ENCODE results near the gene MCL1.
A peak's percentile ranks its signal among the peaks of the same experiment; 100 is the strongest.

MCL1 gene

DNA sequence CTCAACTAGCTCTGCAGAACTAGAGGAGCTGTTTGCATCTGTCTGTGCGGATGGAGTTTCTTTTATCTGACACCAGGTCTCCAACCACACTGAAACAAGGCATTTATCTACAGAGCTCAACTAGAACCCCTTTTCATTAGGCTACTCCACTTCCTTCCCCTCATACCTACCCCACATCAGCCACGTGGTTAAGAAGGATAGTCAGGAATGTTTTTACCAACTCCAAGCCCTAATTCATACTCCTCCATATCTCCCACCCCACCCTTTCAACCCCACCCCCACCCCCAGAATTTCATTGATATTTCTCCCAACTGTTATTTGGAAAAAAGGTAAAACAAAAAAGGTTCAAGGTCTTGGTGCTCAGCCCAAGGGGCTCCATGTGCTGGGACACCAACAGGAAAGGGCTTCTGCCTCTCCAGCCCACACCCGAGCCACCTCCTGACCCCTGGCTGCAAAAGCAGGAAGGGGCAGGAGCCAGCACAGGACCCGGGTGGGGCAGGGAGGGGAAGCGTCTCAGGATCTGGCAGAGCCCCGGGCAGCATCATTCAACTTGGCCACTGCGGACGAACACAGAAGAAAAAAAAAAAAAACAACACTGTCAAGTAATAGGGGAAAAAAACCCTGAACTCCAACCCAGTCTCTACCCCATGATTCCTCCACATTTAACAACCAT, 43.0 kb upstream of the MCL1 start:
- no peak for ATAC-seq (ENCODE audit: low read depth)
- H3K36me3 ChIP-seq (ENCODE audit: low read depth): peaks cover 85% of the 10 kb centered on the region
- no peak overlapping the region for H3K4me3 ChIP-seq (ENCODE audit: severe bottlenecking)
- peak overlapping the region; percentile 68 for H3K27ac ChIP-seq (ENCODE audit: poor library complexity, severe bottlenecking)
- DNase-seq (ENCODE audit: low spot score): no peak
- TF ChIP-seq, protein P1, sequence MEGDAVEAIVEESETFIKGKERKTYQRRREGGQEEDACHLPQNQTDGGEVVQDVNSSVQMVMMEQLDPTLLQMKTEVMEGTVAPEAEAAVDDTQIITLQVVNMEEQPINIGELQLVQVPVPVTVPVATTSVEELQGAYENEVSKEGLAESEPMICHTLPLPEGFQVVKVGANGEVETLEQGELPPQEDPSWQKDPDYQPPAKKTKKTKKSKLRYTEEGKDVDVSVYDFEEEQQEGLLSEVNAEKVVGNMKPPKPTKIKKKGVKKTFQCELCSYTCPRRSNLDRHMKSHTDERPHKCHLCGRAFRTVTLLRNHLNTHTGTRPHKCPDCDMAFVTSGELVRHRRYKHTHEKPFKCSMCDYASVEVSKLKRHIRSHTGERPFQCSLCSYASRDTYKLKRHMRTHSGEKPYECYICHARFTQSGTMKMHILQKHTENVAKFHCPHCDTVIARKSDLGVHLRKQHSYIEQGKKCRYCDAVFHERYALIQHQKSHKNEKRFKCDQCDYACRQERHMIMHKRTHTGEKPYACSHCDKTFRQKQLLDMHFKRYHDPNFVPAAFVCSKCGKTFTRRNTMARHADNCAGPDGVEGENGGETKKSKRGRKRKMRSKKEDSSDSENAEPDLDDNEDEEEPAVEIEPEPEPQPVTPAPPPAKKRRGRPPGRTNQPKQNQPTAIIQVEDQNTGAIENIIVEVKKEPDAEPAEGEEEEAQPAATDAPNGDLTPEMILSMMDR (IDR thresholded peaks at IDR 0.05; ENCODE audit: poor library complexity, severe bottlenecking): no peak
- H3K27me3 ChIP-seq (ENCODE audit: insufficient read depth, poor library complexity, severe bottlenecking): no peaks in the 10 kb centered on the region
- no peaks in the 10 kb centered on the region for H3K9me3 ChIP-seq (ENCODE audit: severe bottlenecking)
- H3K4me1 ChIP-seq (ENCODE audit: insufficient read depth, poor library complexity, severe bottlenecking): peaks cover 46% of the 10 kb centered on the region

DNA sequence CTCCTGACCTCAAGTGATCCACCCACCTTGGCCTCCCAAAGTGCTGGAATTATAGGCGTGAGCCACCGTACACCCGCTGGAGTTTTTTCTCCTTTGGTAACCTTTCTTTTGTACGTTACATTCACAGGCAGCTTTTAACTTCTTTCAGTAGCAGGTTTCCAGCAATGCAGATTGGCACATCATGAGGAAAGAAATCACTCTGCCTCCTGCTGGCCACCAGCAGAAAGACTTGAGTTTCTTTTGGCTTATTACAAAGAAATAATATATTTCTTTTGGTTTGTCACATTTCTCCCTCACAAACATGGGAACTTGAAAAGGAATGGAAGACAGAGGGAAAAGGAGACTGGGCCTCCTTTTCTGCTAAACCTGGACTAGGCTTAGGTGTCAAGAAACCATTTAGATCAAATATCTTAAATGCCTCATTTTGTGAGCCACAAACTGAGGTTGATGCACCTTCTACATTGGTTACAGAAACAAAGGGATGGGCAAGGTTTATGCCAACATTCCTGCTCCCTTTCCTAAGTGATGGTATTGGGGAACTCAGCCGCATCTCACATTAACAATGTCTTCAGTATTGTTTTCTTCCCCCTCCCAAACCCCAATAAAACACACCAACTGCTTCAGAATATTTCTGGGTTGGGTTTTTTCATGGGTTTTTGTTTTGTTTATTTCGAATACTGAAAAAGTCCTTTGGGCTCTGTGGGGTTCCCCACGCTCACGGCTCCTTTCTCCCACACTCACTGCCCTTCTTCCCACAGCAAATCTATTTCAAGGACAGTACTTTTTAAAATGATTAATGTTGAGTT, 42.3 kb upstream of the MCL1 start:
- H3K36me3 ChIP-seq (ENCODE audit: low read depth): peaks cover 85% of the 10 kb centered on the region
- peaks cover 43% of the 10 kb centered on the region for H3K4me1 ChIP-seq (ENCODE audit: insufficient read depth, poor library complexity, severe bottlenecking)
- H3K9me3 ChIP-seq (ENCODE audit: severe bottlenecking): no peaks in the 10 kb centered on the region
- TF ChIP-seq, protein P1 (IDR thresholded peaks at IDR 0.05; ENCODE audit: poor library complexity, severe bottlenecking): peak; percentile 53
- H3K27me3 ChIP-seq (ENCODE audit: insufficient read depth, poor library complexity, severe bottlenecking): no peaks in the 10 kb centered on the region
- H3K27ac ChIP-seq (ENCODE audit: poor library complexity, severe bottlenecking): peak overlapping the region; percentile 68
- no peak for ATAC-seq (ENCODE audit: low read depth)
- DNase-seq (ENCODE audit: low spot score): no peak
- H3K4me3 ChIP-seq (ENCODE audit: severe bottlenecking): no peak overlapping the region

DNA sequence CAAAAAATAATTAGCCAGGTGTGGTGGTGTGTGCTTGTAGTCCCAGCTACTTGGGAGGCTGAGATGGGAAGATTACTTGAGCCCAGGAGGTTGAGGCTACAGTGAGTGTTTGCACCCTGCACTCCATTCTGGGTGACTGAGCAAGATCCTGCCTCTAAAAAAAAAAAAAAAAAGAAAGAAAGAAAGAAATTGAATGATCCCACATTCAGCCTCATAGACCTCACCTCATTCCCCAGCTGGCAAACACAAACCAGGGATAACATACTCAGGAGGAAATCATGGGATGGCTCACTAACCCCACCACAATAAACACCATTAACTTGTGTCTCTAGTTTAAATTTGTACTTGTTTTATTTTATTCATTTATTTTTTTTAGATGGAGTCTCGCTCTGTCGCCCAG, 41.5 kb upstream of the MCL1 start:
- no peak for DNase-seq (ENCODE audit: low spot score)
- Histone ChIP-seq H3K4me3 (ENCODE audit: severe bottlenecking) (no peak overlapping the region), H3K9me3 (ENCODE audit: severe bottlenecking) (no peaks in the 10 kb centered on the region), H3K27ac (ENCODE audit: poor library complexity, severe bottlenecking) (peak overlapping the region; percentile 68), H3K27me3 (ENCODE audit: insufficient read depth, poor library complexity, severe bottlenecking) (no peaks in the 10 kb centered on the region), H3K4me1 (ENCODE audit: insufficient read depth, poor library complexity, severe bottlenecking) (peaks cover 36% of the 10 kb centered on the region), H3K36me3 (ENCODE audit: low read depth) (peaks cover 85% of the 10 kb centered on the region)
- no peak for ATAC-seq (ENCODE audit: low read depth)
- TF ChIP-seq, protein P1 (IDR thresholded peaks at IDR 0.05; ENCODE audit: poor library complexity, severe bottlenecking): no peak

DNA sequence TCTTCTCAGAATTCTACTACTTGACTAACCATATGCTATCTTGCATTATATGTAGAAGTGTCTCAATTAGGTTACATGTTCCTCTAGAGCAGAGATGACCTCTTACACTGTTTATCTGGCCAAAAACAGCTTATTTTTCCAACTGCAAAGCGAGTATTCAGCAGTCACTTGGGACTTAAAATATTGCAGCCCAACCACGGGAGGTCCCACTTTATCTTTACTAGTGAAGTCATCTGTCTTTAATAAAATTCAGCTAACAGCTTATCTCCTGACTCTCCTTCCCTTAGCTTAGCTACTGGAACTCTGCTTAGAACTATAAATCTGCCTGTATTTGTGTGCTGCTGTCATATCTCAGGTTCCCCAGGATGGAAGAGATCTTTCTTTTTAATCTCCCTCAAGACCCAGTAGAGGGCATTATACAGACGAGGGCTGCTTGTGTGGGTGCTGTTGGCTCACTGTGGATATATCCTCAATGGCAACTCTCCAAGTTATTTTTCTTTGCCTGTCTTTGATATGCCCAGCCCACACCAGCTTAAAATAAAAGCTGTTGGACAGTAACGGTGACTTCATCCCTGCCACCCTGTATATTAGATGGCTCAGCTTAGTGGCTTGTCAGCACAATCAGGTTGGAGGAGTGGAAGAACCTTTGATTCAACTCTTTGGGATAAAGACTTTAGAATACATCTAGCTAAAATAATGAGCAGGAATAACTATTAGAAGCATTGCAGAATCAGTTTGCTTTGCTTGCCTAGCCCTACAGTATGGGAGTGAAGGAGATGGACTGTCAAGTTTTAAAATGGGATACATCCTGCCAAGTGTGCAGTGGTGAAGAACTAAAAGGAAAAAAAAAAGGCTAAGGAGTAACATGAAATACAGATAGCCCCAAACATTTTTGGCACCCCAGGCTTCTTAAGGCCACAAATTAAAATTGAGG, 40.4 kb upstream of the MCL1 start:
- TF ChIP-seq, protein P1 (IDR thresholded peaks at IDR 0.05; ENCODE audit: poor library complexity, severe bottlenecking): peak; percentile 69
- H3K27ac ChIP-seq (ENCODE audit: poor library complexity, severe bottlenecking): peak overlapping the region; percentile 68
- no peaks in the 10 kb centered on the region for H3K27me3 ChIP-seq (ENCODE audit: insufficient read depth, poor library complexity, severe bottlenecking)
- ATAC-seq (ENCODE audit: low read depth) (peak; percentile 70), DNase-seq (ENCODE audit: low spot score) (no peak)
- H3K9me3 ChIP-seq (ENCODE audit: severe bottlenecking): no peaks in the 10 kb centered on the region
- H3K4me1 ChIP-seq (ENCODE audit: insufficient read depth, poor library complexity, severe bottlenecking): peaks cover 35% of the 10 kb centered on the region
- no peak overlapping the region for H3K4me3 ChIP-seq (ENCODE audit: severe bottlenecking)
- H3K36me3 ChIP-seq (ENCODE audit: low read depth): peaks cover 88% of the 10 kb centered on the region

Measured in RWPE2 (cell line).